ENCODE data around the gene TBKBP1. TPM values are rescaled to one million over a fixed set of nuclear protein-coding genes. Genes with fewer than 3 reads are reported as not detected.

TBKBP1 gene, protein sequence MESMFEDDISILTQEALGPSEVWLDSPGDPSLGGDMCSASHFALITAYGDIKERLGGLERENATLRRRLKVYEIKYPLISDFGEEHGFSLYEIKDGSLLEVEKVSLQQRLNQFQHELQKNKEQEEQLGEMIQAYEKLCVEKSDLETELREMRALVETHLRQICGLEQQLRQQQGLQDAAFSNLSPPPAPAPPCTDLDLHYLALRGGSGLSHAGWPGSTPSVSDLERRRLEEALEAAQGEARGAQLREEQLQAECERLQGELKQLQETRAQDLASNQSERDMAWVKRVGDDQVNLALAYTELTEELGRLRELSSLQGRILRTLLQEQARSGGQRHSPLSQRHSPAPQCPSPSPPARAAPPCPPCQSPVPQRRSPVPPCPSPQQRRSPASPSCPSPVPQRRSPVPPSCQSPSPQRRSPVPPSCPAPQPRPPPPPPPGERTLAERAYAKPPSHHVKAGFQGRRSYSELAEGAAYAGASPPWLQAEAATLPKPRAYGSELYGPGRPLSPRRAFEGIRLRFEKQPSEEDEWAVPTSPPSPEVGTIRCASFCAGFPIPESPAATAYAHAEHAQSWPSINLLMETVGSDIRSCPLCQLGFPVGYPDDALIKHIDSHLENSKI
- total RNA-seq: 10 to 100 TPM in 2 of 4 donors, 1 to 10 TPM in 2; 3.1 to 12.7 (median 7.9) TPM

DNA sequence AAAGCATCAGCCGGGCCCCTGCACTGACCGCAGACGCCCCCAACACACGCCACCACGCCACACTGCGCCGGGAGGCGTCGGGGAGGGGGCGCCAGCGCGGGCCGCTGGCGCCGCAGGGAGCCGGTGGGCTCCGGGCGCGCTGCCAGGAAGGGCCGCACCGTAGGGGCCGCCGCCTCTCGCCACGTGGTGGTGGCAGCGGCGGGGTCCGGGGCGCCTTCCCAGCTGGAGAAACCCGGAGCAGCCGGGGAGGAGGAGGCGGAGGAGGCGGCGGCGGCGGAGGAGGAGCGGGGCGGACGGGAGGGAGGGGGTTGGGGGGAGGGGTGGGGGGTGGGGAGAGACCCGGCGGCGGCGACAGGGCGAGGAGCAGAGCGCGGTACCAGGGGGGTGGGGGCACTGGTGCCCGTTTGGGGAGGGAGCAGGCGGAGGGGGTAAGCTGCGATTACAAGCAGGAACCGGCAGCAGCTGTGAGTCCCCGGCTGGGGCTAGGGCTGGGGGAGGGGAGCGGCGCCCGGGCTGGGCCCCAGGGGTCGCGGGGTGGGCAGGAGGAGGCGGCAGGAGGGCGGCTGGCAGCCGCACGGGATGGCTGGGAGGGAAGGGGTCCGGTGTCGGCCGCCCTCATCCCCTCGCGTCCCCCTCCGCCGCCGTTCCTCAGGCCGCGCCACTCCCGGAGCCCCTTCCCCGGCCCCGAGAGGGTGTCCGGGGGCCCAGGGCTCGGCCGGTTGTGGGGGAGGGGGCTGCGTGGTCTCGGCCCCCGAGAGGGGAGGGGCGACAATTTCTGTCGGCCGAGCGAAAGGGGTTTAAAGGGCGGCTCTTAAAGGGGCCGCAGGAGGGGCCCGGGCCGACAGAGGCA lies at the start of gene TBKBP1:
Gene TBKBP1 (plus strand): TSS at position 431 of the 850 bp plus-strand sequence. CDS start 1,952 bp downstream, outside the sequence.
- Histone ChIP-seq H3K36me3 (peaks cover 0 to 11% (median 0%) of the 10 kb centered on the region in 3 donors), H3K27ac (peak within 1 kb of the TSS; percentile 85 to 97 (median 94)), H3K4me3 (peak within 1 kb of the TSS; percentile 73 to 98 (median 97)), H3K4me1 (peaks cover 11 to 50% (median 19%) of the 10 kb centered on the region in 3 donors), H3K27me3 (no peaks in the 10 kb centered on the region), H3K9me3 (no peaks in the 10 kb centered on the region)
- no peak for DNase-seq
- TF ChIP-seq, protein P1, sequence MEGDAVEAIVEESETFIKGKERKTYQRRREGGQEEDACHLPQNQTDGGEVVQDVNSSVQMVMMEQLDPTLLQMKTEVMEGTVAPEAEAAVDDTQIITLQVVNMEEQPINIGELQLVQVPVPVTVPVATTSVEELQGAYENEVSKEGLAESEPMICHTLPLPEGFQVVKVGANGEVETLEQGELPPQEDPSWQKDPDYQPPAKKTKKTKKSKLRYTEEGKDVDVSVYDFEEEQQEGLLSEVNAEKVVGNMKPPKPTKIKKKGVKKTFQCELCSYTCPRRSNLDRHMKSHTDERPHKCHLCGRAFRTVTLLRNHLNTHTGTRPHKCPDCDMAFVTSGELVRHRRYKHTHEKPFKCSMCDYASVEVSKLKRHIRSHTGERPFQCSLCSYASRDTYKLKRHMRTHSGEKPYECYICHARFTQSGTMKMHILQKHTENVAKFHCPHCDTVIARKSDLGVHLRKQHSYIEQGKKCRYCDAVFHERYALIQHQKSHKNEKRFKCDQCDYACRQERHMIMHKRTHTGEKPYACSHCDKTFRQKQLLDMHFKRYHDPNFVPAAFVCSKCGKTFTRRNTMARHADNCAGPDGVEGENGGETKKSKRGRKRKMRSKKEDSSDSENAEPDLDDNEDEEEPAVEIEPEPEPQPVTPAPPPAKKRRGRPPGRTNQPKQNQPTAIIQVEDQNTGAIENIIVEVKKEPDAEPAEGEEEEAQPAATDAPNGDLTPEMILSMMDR (IDR thresholded peaks at IDR 0.05): no peak
- no peak for TF ChIP-seq POLR2A (IDR thresholded peaks at IDR 0.05)
- WGBS, 2 donors: 0 to 1% methylated on average over 4 to 19 of the region's 87 CpGs
- intact Hi-C loops (cut with DNase I): loop anchor here (10.0 kb wide), 1 partner anchor 111 kb away; no protein-coding TSS in a partner anchor

DNA sequence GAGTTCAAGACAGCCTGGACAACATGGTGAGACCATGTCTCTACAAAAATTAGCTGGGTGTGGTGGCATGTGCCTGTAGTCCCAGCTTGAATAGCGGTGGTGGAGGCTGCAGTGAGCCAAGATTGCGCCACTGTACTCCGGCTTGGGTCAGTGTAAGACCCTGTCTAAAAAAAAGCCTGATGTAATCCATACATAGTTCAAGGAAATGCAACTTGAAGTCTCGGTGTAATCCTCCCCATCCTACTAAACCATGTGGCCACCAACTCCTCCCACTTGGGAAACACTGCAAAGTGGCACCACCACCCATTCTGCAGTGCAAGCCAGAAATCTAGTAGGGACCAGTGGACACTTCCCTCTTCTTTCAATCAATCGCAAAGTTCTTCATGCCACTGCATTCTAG lies 49.6 kb upstream of the TBKBP1 start:
- no peak for DNase-seq
- intact Hi-C loops (cut with DNase I): no loop called here

DNA sequence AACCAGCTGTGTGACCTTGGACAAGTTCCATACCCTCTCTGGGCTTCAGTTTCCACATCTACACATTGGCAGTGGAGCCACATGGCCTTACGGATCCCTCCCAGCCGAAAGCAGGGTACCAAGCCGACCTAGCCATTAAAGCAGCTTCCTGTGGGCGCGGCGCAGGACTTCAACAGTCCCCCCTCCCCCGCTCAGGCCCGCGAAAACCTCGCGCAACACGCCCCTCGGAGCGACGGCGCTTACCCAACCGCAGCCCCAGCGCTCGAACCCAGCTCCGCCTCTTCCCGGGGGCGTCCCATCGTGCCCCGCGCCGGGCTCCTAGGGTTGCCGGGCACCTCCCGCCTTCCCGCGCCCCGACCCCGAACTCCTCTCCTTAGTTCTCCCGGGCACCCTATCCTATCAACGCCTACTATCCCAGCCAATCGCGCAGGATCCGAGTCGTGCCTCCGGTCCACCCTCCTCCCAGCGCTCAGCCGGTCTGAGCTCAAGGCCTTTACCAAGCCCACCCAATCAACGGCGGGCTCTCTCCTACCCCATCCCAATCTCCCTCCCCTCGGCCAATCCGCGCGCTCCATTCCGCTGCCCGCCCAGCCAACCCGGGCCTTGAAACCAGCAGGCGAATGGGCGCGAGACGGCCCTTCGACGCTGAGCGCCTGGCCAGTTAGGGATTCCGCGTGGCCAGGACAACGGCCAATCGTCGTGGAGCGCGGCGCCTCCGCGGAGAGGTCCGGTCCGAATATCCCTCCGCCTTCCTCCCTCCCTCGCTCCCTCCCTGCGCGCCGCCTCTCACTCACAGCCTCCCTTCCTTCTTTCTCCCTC lies 44.6 kb upstream of the TBKBP1 start, which contains the start of gene KPNB1:
Gene KPNB1 (plus strand): TSS at position 767 of the 819 bp plus-strand sequence. CDS start 326 bp downstream, outside the sequence.
- Histone ChIP-seq H3K4me1 (peaks cover 8 to 58% (median 18%) of the 10 kb centered on the region in 3 donors), H3K9me3 (no peaks in the 10 kb centered on the region)
- peak; percentile 97 for DNase-seq

More for the DNA sequence above, 49.6 kb upstream of the TBKBP1 start:
- Histone ChIP-seq H3K36me3 (no peaks in the 10 kb centered on the region), H3K27me3 (no peaks in the 10 kb centered on the region), H3K27ac (no peak overlapping the region), H3K4me3 (no peak overlapping the region), H3K9me3 (no peaks in the 10 kb centered on the region), H3K4me1 (peaks cover 8 to 20% (median 9%) of the 10 kb centered on the region in 3 donors)
- WGBS, 2 donors: 78 to 81% methylated on average over 3 to 5 of the region's 5 CpGs
- TF ChIP-seq POLR2A (IDR thresholded peaks at IDR 0.05): no peak
- TF ChIP-seq, protein P1 (IDR thresholded peaks at IDR 0.05): no peak

DNA sequence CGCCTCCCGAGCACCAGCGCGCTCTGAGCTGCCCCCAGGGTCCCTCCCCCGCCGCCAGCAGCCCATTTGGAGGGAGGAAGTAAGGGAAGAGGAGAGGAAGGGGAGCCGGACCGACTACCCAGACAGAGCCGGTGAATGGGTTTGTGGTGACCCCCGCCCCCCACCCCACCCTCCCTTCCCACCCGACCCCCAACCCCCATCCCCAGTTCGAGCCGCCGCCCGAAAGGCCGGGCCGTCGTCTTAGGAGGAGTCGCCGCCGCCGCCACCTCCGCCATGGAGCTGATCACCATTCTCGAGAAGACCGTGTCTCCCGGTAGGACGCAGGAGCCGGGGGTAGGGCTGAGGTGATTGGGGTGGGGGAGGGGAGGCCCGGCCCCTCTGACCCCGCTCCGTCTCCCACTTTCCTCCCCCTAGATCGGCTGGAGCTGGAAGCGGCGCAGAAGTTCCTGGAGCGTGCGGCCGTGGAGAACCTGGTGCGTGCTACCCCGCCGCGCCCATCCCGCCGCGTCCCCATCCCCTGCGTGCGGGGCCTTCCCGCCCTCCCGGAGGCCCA lies 43.9 kb upstream of the TBKBP1 start:
- 0% methylated on average over 18 of the region's 48 CpGs; no CpG with 5 or more reads in 1 of the 2 donors for WGBS, 2 donors
- intact Hi-C loops (cut with DNase I): no loop called here
- peaks cover 8 to 64% (median 24%) of the 10 kb centered on the region in 3 donors for H3K4me1 ChIP-seq
- peak overlapping the region; percentile 91 to 97 (median 92) for H3K4me3 ChIP-seq
- peaks cover 7 to 35% (median 30%) of the 10 kb centered on the region in 3 donors for H3K36me3 ChIP-seq
- H3K9me3 ChIP-seq: no peaks in the 10 kb centered on the region
- no peaks in the 10 kb centered on the region for H3K27me3 ChIP-seq
- TF ChIP-seq, protein P1 (IDR thresholded peaks at IDR 0.05): no peak
- TF ChIP-seq POLR2A (IDR thresholded peaks at IDR 0.05): peak in 1 of 4 donors; percentile 38
- peak overlapping the region; percentile 96 to 99 (median 98) for H3K27ac ChIP-seq
- no peak for DNase-seq

More for the DNA sequence above, 44.6 kb upstream of the TBKBP1 start, which contains the start of gene KPNB1:
- Histone ChIP-seq H3K36me3 (peaks cover 5 to 28% (median 23%) of the 10 kb centered on the region in 3 donors), H3K4me3 (peak within 1 kb of the TSS; percentile 91 to 97 (median 92)), H3K27me3 (no peaks in the 10 kb centered on the region), H3K27ac (peak within 1 kb of the TSS; percentile 96 to 99 (median 98))
- TF ChIP-seq, protein P1 (IDR thresholded peaks at IDR 0.05): no peak
- peak in 3 of 4 donors; percentile 31 to 48 (median 36) for TF ChIP-seq POLR2A (IDR thresholded peaks at IDR 0.05)
- intact Hi-C loops (cut with DNase I): no loop called here
- WGBS, 2 donors: 0% methylated on average over 12 to 29 of the region's 74 CpGs

All from esophagus squamous epithelium (tissue), 5 donors.